HL-60 (cell line): ENCODE measurements around the gene MOB4.
"Not testable (repeated sequence)": the region's sequence is repeated elsewhere in the genome, so short reads cannot be mapped to it uniquely, and the experiment has no call there.

ENCODE experiments used
- DNase-seq, 2 experiments: peaks; one replicate each; pipeline ENCODE4 v3.0.0-alpha.2; 2010 to 2020; ENCODE audit warnings: low read depth in 1 of 2, low spot score in 1 of 2
- H3K27ac ChIP-seq: fragments of 250-450 bp; sonication (Bioruptor Pico); replicated peaks from 2 replicates; pipeline ENCODE4 v1.5.1; 2020; ENCODE audit warnings: mild to moderate bottlenecking, moderate library complexity
- H3K27me3 ChIP-seq: fragments of 250-450 bp; sonication (Bioruptor Pico); 2 replicates; pipeline ENCODE4 v1.5.1; 2021; ENCODE audit warnings: mild to moderate bottlenecking, moderate library complexity; ENCODE audit not compliant: insufficient read depth, poor library complexity, severe bottlenecking
- H3K4me3 ChIP-seq: replicated peaks from 2 replicates; pipeline ENCODE4 v1.5.1; 2011; ENCODE audit warnings: mild to moderate bottlenecking, control low read depth, low read length; ENCODE audit not compliant: insufficient read depth
- CTCF ChIP-seq: IDR thresholded peaks from one replicate; pipeline ENCODE4 v1.5.1; 2011; ENCODE audit warnings: low read length, control low read depth, inconsistent platforms; ENCODE audit not compliant: insufficient read depth
- GABPA ChIP-seq: IDR thresholded peaks from 2 replicates; pipeline ENCODE4 v1.6.1; 2012; ENCODE audit warnings: low read depth
- POLR2AphosphoS5 ChIP-seq: IDR thresholded peaks from 2 replicates; pipeline ENCODE4 v1.6.1; 2012; ENCODE audit warnings: low read depth
- REST ChIP-seq: IDR thresholded peaks from 2 replicates; pipeline ENCODE4 v1.6.1; 2012; ENCODE audit warnings: low read depth; ENCODE audit not compliant: insufficient replicate concordance
- SPI1 ChIP-seq: IDR thresholded peaks from 2 replicates; pipeline ENCODE4 v1.6.1; 2012; ENCODE audit warnings: low read depth, mild to moderate bottlenecking, borderline replicate concordance

The MOB4 gene

GRCh38 chr2:197577446-197577845 is 61.6 kb downstream of the MOB4 start:
- Histone ChIP-seq H3K4me3 (no peak overlapping the region), H3K27ac (no peak overlapping the region), H3K27me3 (no peaks in the 10 kb centered on the region)
- no peak for DNase-seq
- TF ChIP-seq REST (no peak), SPI1 (no peak), CTCF (no peak), GABPA (no peak), POLR2AphosphoS5 (no peak)

- H3K27ac ChIP-seq, H3K27me3 ChIP-seq, DNase-seq, H3K4me3 ChIP-seq: not testable (repeated sequence)
Observed at GRCh38 chr2:197578294-197578693, 62.4 kb downstream of the MOB4 start.

DNA sequence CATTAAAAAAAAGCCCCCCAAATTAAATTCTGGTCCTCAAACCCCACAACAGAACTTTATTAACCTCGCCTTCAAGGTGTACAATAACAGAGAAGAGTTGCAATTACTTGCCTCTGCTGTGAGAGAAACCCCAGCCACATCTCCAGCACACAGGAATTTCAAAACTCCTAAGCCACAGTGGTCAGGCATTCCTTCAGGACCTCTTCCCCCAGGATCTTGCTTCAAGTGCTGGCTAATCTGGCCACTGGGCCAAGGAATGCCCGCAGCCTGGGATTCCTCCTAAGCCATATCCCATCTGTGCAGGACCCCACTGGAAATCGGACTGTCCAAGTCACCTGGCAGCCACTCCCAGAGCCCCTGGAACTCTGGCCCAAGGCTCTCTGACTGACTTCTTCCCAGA is 64.3 kb downstream of the MOB4 start:
- not testable (repeated sequence) for H3K4me3 ChIP-seq, DNase-seq, H3K27me3 ChIP-seq, H3K27ac ChIP-seq

- not testable (repeated sequence) for H3K27ac ChIP-seq, H3K27me3 ChIP-seq, DNase-seq, H3K4me3 ChIP-seq
Observed at GRCh38 chr2:197587255-197587654, 71.4 kb downstream of the MOB4 start.

- H3K27ac ChIP-seq = no peak overlapping the region
- H3K4me3 ChIP-seq = no peak overlapping the region
- no peak for TF ChIP-seq CTCF
- no peak for TF ChIP-seq POLR2AphosphoS5
- no peak for TF ChIP-seq SPI1
- no peak for TF ChIP-seq GABPA
- TF ChIP-seq REST = no peak
- no peaks in the 10 kb centered on the region for H3K27me3 ChIP-seq
- no peak for DNase-seq
Observed at GRCh38 chr2:197591339-197592072, 75.6 kb downstream of the MOB4 start.
